GM12874 (cell line): ENCODE results near the gene MICALL1.

Experiments used
- TF ChIP-seq, protein P1 (sequence below): IDR thresholded peaks from 2 replicates; pipeline ENCODE4 v1.5.1; 2011; ENCODE audit warnings: low read depth, mild to moderate bottlenecking, control low read depth, low read length, moderate library complexity; ENCODE audit not compliant: insufficient read depth

Gene MICALL1

DNA sequence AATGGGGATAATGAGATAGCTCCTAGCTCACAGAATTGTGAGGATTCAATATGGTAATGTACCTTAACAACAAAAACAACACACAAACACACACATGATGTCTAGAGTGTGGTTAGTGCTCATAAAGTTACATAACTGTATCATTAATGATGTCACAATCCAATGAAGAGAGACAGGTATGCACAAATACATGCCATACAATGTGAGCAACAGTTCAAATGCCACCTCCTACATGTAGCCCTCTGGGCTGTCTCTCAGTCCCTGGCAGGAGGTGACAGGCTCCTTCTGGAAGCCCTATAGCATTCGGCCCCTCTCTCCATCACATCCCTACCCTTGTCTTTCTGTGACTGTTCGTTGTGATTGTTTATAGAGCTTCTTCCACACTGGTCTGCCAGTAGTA, 8.3 kb upstream of the MICALL1 start:
- TF ChIP-seq, protein P1, sequence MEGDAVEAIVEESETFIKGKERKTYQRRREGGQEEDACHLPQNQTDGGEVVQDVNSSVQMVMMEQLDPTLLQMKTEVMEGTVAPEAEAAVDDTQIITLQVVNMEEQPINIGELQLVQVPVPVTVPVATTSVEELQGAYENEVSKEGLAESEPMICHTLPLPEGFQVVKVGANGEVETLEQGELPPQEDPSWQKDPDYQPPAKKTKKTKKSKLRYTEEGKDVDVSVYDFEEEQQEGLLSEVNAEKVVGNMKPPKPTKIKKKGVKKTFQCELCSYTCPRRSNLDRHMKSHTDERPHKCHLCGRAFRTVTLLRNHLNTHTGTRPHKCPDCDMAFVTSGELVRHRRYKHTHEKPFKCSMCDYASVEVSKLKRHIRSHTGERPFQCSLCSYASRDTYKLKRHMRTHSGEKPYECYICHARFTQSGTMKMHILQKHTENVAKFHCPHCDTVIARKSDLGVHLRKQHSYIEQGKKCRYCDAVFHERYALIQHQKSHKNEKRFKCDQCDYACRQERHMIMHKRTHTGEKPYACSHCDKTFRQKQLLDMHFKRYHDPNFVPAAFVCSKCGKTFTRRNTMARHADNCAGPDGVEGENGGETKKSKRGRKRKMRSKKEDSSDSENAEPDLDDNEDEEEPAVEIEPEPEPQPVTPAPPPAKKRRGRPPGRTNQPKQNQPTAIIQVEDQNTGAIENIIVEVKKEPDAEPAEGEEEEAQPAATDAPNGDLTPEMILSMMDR, result no peak

DNA sequence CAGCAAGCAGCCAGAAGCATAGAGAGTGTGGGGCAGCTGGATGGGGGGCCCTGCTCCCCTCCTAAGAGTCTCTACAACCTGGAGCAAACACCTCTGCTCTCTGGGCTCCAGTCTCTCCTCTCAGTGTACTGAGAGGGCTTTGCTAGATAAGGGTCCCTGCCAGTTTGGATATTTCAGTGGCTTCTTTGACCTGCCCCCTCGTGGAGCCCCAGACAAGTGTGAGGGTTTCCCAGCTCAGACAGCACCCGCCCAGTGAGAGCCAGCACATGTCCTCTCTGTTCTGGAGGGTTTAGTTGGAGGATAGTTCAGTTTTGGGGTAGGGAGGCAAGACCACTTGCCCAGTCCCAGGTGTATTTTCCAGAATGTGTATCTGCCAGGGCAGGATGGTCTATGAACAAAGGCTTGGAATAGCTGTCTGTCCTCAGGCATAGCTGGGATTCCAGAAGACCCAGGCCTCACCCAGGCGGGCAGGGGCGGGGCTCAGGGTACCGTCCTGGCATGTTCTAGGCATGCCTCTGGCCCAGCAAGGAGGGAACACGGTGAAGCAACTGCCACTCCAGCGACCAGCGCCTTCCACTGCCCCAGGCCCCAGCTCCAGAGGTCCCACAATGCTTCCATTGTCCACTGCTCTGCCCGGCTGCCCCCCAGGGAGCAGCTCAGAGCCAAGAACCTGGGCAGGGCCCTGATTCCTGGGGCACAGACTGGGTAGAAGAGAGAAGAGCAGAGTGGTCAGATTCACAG, 7.5 kb upstream of the MICALL1 start:
- TF ChIP-seq, protein P1, result no peak

DNA sequence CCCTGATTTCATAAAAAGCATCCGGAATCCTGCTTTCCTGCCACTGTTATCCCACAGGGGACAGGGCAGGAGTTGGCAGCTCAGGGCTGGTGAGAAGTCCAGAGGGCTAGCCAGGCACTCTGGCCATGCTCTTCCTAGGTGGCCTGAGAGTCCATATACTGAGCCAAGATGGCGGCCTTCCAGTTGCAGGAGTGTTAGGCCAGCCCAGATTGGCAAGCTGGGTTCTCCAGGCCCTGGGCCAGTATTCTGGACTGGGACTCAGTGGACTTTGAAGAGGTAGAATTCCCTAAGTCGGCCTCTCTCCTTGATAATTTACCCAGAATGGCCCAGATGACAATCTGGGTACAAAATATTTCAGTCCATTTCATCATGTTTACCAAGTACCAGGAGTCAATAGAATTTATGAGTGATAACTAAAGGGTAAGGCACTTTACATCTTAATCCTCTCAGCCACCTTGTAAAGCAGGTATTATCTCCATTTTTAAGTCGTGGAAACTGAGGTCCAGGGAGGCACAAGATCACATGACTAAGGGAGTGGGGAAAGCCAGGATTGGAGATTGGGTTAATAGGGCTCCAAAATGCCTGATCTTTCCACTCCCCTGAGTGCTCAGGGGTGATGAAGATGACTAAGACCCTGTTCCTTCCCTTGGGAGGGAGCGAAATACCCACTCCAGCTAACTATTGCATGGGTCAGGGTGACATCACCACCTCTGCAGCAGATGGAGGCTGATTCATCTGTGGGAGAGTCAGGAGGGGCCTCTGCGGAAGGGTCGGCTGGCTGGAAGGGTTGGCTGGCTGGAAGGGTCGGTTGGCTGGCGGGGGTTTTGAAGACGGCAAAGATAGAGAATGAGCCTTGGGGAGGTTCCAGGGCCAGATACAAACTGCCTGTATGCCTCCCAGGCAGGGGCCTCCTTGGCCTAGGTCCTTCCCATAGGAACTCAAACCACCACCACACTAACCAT, 1.2 kb upstream of the MICALL1 start:
- TF ChIP-seq, protein P1, result no peak

DNA sequence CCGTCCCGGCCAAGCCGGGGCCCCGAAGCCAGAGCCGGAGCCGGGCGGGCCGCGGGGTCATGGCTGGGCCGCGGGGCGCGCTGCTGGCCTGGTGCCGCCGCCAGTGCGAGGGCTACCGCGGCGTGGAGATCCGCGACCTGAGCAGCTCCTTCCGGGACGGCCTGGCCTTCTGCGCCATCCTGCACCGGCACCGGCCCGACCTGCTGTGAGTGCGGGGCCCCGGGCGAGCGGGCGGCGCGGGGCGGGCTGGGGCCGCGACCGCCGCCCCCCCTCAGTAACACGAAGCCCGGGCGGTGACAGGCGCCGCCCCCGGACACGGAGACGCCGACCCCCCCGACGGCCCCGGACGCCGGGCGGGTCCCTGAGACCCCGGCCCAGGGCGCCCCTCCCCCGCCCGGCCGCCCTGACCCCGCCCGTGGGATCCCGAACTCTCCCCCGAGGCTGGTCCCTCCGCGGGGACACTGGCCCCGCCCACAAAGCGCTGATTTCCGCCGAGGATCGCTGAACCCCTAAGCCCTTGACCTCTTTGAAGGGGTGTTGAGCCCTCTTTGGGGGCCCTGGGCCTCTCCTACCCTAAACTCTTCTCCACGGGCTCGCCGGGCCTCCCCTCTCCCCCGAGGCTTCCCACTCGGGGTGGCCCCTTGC, 389 bp downstream of the MICALL1 start:
- TF ChIP-seq, protein P1, result no peak

GRCh38 chr22:37907036-37907954, 1.2 kb downstream of the MICALL1 start:
- TF ChIP-seq, protein P1, result no peak

- TF ChIP-seq, protein P1, result no peak
Measured at GRCh38 chr22:37909766-37910165, 3.7 kb downstream of the MICALL1 start.
